Activated CD4-positive, alpha-beta T cell treated with anti-CD3 and anti-CD28 coated beads for 24 hours (primary cell): ENCODE measurements around the gene RHBDD2.
"Not testable (repeated sequence)": the region's sequence is repeated elsewhere in the genome, so short reads cannot be mapped to it uniquely, and the experiment has no call there.

ENCODE experiments used
- DNase-seq, 2 donors: peaks; one replicate each; pipeline ENCODE4 v3.0.0-alpha.2; 2020; ENCODE audit warnings: low read depth in 2 of 2

The RHBDD2 gene

DNA sequence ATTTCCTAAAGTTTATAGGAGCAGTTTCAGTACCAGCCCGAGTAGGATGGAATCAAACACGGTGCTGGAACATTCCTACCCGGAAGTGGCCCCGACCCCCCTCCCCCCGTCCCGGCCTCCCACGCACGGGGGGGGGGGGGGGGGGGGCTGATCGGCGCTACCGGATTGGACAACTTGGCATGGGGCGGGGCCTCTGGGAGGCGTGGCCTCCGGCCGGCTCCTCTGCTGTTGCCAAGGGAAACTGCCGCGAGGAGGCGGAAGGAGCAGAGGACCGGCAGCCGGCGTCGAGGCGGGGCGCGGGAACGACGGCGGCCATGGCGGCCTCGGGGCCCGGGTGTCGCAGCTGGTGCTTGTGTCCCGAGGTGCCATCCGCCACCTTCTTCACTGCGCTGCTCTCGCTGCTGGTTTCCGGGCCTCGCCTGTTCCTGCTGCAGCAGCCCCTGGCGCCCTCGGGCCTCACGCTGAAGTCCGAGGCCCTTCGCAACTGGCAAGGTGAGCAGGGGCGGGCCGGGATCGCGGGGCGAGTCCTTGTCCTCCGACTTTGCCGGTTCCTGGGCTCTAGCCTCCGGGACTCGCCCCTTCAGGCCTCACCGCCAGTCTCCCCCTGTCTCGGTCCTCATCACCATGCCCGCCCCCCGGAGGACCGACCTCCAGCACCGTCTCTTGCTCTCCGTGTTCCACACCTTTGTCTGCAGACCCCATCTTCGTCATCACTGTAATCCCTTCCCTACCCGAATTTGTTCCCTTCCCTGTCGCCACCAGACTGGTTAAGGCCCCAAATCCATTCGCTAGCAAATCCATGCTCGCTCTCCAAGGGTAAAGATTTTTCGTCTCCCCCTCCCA lies at the start of gene RHBDD2:
Gene RHBDD2 (plus strand): TSS at position 266 of the 843 bp plus-strand sequence. CDS start 49 bp downstream, at position 315.
- peak; percentile 97 to 98 for DNase-seq

DNA sequence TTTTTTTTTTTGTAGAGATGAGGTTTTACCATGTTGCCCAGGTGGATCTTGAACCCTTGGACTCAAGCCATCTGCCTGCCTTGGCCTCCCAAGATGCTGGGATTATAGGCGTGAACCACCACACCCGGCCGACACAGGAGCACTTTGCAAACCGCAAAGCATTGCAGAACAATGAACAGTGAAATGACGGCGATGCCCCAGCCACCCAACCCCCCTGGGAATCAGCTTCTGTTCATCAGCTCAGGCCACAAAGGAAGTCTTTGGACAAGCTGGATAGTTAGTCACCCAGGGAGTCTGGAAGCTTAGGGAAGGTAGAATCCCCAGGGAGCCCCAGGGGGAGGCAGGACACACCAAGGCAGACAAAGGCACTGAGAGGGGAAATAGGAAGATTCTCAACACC lies 49.2 kb upstream of the RHBDD2 start:
- DNase-seq, result not testable (repeated sequence)

DNA sequence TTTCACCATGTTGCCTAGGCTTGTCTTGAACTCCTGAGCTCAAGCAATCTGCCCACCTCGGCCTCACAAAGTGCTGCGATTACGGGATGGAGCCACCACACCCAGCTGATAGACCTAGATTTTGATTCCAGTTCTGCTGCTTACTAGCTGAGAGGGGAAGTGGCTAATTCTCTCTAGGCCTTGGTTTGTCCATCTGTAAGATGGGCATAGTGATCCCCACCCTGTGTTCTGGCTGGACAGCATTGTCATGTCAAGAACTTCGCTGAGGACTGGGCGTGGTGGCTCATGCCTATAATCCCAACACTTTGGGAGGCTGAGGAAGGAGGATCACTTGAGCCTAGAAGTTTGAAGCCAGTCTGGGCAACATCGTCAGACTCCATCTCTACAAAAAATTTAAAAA lies 47.9 kb upstream of the RHBDD2 start:
- no peak for DNase-seq

DNA sequence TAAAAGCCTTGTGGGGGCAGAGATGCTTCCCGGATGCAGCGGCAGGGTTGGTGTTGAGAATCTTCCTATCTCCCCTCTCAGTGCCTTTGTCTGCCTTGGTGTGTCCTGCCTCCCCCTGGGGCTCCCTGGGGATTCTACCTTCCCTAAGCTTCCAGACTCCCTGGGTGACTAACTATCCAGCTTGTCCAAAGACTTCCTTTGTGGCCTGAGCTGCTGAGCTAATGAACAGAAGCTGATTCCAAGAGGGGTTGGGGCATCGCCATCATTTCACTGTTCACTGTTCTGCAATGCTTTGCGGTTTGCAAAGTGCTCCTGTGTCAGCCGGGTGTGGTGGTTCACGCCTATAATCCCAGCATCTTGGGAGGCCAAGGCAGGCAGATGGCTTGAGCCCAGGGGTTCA lies 45.2 kb upstream of the RHBDD2 start:
- DNase-seq, result not testable (repeated sequence)

DNA sequence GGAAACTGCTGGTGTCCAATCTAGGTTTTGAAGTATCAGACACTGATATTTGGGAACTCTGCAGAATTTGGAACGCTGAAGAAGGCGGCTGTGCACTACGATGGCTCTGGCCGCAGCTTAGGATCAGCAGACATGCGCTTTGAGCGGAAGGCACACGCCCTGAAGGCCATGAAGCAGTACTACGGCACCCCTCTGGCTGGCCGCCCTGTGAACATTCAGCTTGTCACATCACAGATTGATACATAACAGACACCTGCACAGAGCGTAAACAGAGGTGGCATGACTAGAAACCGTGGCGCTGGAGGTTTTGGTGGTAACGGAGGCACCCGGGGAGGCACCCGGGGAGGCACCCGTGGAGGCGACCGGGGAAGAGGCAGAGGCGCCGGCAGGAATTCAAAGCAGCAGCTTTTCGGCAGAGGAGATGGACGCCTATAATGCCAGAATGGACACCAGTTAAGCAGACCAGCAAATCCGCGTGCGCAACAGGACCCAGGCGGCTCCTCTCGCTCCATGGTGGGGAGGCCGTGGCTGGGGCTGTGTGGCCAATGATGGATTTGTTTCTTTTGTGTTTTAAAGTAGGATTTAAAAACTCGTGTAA lies 43.0 kb upstream of the RHBDD2 start:
- DNase-seq, result no peak

DNA sequence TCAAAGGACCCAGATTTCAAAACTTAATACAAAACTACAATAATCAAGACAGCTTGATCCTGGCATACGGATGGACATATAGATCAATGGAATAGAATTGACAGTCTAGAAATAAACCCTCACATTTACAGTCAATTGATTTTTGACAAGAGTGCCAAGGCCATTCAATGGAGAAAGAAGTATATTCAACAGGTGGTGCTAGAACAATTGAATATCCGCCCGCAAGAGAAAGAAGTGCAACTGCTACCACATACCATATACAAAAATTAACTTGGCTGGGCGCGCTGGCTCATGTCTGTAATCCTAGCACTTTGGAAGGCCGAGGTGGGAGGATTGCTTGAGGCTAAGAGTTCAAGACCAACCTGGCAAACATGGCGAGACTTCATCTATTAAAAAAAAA lies 42.0 kb upstream of the RHBDD2 start:
- no peak for DNase-seq

DNA sequence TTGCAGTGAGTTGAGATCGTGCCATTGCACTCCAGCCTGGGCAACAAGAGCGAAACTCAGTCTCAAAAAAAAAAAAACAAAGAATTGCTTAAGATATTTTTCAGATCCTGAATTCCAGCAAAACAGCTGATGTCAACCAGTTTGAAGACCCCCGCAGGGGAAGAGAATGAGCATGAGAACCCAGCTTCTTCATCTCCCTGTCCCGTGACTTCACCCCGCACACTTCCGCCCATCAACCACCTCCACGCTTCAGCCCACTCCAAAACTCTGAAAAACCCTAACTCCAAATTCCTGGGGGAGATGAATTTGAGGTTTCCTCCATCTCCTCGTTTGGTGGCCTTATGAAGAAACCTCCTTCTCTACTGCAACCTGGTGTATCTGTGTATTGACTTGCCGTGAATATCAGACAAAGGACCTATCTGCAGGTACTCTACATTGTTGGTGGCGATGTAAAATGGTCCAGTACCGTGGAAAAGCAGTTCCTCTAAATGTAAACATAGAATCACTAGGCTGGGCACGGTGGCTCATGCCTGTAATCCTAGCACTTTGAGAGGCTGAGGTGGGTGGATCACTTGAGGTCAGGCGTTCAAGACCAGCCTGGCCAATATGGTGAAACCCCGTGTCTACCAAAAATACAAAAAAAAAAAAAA lies 40.4 kb upstream of the RHBDD2 start:
- DNase-seq, result not testable (repeated sequence)

DNA sequence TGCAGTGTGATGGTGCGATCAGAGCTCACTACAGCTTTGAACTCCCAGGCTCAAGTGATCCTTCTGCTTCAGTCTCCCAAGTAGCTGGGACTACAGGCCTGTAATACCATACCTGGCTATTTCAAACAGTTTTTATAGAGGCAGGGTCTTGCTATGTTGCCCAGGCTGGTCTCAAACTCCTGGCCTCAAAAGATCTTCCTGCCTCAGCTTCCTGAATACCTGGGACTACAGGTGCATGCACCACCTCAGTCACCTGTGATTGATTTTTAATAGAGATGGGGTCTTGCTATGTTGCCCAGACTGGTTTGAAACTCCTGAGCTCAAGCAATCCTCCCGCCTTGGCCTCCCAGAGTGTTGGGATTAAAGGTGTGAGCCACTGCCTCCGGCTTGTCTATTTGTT lies 38.8 kb upstream of the RHBDD2 start:
- DNase-seq, result no peak

DNA sequence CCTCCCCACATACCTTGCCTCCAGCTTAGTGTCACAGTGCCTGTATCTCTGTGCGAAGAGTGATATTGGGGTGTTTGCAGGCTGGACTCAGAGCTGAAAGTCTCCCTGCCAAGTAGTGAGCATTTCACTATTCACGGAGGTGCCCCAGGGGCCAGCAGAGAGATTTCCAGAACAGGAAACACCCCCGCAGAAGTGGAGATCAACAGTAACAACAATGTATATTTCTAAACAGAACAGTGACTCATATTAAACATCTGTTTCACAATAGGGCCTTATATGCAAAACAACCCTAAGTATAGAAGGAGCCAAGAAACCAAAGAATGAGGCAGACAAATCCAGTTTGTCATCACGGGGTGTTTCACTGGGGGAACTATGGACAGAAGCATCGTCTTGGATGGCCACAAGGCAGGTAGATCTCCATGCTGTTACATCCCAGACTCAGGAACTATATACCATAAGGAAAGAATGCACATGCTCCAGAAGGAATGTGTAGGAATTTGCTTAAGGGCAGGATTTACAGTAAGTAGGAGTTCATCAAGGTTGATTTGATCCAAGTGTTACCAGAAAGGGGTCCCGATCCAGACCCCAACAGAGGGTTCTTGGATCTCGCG lies 35.9 kb upstream of the RHBDD2 start:
- peak in 1 of 2 donors; percentile 16 for DNase-seq

DNA sequence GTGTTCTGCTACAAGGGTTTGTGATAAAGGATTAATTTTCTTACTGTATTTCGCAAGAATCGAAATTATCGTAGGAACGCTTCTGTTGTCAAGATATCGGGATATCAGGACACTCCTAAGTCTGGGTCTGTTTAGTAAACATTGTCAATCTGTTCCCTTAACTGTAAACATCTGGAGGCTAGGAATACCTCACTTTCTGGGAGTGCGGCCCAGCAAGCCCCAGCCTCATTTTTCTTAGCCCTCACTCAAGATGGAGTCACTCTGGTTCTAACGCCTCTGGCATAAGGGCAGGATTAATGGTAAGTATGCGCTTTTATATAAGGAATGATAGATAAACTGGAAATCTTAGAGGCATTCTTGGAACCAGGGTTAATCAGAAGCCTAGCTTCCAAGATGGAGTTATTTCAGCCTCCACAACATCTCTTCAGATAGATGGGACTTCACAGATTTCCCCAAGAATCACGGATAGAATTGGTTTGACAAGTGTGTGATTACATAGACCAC lies 35.2 kb upstream of the RHBDD2 start:
- no peak for DNase-seq

DNA sequence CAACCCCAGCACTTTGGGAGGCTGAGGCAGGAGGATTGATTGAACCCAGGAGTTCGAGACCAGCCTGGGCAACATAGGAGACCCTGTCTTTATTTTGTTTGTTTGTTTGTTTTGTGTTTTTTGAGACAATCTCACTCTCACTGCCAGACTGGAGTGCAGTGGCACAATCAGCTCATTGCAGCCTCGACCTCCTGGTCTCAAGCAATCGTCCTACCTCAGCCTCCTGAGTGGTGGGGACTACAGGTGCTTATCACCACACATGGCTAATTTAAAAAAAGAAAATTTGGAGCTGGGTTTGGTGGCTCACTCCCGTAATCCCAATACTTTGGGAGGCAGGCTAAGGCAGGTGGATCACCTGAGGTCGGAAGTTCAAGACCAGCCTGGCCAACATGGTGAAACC lies 34.7 kb upstream of the RHBDD2 start:
- DNase-seq, result no peak

DNA sequence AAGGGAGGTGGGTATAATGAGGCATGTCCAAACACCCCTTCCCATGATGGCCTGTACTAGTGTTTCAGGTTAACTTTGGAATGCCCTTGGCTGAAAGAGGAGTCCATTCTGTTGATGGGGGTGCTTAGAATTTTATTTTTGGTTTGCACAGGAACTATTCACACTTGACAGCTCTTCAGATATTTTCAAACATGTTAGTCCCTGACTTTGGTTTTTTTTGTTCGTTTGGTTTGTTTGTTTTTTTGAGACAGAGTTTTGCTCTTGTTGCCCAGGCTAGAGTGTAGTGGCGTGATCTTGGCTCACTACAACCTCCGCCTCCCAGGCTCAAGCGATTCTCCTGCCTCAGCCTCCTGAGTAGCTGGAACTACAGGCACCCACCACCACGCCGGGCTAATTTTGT lies 33.7 kb upstream of the RHBDD2 start:
- not testable (repeated sequence) for DNase-seq

DNA sequence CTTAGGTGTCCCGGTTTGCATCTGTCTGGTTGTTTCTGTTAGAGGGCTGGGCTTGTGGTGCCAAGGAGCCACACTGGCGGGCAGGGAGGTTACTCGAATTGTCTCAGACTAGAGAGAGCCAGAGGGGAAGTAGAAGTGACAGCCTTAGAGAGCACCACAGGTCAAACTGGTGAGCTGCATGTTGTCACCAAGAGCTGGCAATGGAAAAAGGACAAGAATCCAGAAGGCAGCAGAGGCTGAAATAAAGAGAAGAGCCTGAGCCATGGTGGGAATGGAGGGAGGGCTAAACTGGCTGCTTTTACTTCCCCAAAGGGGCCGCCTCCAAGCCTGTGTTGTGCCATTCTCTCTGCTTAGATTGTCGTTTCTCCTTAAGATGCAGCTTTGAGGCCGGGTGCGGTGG lies 31.1 kb upstream of the RHBDD2 start:
- no peak for DNase-seq

DNA sequence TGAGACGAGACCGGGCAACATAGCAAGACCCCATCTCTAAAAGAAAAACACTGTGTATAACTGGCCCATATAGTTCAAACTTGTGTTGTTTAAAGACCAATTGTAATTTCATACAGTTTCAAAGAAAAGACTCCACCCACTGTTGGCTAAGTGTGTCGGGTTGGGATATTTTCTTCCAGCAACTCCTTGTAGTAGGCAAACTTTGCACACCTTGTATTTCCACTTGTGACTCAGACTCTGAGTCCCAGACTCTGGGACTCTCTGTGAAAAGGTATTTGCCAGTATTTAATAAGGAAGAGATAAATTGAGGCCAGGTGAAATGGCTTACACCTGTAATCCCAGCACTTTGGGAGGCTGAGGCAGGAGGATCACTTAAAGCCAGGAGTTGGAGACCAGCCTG lies 29.3 kb upstream of the RHBDD2 start:
- no peak for DNase-seq

DNA sequence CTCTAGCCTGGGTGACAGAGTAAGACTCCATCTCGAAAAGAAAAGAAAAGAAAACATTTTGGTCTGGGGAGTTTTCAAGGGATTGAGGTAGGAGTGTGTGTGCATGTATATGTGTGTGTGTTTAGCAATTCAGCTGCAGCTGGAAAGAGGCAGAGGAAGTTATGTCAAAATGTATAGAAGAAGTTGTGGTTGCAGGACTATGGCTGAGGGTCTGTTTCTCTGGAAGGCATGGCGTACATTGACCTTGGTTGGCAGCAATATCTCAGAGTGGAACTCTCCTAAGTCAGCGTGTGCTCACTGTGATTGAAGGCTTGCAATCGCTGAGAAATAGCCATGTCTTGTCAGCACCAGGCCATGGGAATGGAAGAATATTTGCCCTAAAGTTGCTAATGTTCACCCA lies 28.6 kb upstream of the RHBDD2 start:
- DNase-seq, result no peak

DNA sequence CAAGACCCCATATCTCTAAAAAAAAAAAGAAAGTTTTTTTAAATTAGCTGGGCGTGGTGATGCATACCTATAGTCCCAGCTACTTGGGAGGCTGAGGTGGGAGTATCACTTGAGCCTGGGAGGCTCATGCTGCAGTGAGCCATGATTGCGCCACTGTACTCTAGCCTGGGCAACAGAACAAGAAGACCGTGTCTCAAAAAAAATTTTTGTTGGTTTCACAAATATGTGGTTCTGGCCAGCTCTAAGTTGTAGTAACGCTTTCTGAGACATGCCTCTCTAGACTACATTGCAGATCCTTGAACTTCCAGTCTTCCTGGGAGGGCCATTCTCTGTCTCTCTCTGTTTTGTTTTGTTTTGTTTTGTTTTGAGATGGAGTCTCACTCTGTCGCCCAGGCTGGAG lies 24.6 kb upstream of the RHBDD2 start:
- DNase-seq, result no peak

DNA sequence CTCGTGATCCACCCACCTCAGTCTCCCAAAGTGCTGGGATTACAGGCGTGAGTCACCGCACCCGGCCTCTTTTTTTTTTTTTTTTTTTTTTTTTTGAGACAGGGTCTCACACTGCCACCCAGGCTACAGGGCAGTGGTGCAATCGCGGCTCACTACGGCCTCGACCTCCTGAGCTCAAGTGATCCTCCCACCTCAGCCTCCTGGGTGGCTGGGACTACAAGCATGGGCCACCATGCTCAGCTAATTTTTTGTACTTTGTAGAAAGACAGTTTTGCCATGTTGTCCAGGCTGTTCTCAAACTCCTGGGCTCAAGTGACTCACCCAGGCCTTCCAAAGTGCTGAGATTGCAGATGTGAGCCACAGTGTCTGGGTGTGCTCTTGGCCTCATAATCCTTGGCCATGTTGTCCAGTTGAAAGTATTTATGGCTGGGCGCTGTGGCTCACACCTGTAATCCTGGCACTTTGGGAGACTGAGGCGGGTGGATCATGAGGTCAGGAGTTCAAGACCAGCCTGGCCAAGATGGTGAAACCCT lies 24.0 kb upstream of the RHBDD2 start:
- not testable (repeated sequence) for DNase-seq

DNA sequence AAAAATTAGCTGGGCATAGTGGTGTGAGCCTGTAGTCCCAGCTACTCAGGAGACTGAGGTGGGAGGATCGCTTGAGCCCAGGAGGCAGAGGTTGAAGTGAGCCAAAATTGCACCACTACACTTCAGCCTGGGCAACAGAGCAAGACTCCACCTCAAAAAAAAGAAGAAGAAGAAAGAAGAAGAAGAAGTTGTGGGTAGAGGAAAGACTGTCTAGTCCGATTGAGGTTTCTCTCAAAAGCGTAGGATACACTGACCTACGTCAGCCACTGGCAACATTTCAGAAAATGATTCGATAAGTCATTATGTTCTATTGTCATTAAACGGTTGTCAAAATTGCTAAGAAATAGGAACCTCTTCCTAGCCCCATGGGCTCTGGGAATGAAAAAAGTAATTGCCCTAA lies 22.3 kb upstream of the RHBDD2 start:
- no peak for DNase-seq

DNA sequence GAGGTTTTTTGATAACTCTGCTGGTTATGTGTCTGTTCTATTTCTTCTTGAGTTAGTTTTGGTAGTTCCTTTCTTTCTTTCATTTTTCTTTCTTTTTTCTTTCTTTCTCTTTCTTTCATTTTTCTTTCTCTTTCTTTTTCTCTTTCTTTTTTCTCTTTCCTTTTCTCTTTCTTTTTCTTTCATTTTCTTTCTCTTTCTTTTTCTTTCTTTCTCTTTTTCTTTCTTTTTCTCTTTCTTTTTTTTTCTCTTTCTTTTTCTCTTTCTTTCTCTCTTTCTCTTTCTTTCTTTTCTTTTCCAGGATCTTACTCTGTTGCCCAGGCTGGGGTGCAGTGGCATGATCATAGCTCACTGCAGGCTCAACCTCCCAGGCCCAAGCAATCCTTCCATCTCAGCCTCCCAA lies 20.4 kb upstream of the RHBDD2 start:
- no peak for DNase-seq

DNA sequence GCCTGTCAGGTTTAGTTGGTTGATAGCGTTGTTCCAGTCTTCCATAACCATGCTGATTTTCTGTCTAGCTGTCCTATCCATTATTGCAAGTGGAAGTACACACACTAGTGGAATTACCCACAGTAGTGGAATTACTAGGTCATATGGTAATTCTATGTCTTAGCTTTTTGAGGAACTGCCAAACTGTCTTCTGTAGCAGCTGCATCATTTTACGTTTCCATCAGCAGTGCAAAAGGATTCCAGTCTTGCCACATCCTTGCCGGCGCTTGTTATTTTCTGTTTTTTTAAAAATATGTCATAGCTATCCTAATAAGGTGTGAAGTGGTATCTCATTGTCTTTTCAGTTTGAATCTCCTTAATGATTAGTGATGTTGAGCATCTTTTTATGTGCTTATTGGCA lies 17.2 kb upstream of the RHBDD2 start:
- DNase-seq, result no peak

DNA sequence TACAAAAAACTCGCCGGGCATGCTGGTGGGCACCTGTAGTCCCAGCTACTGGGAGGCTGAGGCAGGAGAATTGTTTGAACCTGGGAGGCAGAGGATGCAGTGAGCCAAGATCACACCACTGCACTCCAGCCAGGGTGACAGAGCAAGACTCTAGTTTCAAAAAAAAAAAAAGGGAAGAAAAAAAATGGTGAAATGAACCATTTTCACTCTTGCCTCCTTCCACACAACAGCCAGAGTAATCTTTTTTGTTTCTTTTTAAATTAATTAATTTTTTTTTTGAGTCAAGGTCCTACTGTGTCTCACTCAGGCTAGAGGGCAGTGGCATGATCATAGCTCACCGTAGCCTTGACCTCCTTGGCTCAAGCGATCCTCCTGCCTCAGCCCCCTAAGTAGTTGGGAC lies 14.6 kb upstream of the RHBDD2 start:
- DNase-seq, result not testable (repeated sequence)

DNA sequence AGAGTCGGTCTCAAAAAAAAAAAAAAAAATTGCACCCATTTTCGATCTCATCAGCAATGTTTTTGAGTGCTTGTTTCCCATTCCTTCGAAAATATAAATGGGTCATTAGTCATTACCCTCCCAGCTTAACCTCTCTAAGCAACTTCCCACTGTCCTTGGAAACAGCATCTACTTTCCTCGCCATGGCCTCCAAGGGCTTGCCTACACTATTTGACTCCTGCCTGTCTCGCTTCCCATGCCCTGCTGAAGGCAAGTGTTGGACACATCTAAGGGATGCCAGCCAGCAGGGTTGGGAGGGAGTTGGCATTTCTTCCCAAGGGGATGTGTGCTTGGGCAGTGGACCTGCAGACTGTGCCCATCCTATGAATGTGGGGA lies 12.7 kb upstream of the RHBDD2 start:
- no peak for DNase-seq
